HG03064 (cell line): ENCODE data around the gene GAPT.
"Not testable (repeated sequence)": the region's sequence is repeated elsewhere in the genome, so short reads cannot be mapped to it uniquely, and the experiment has no call there.

Experiments used
- ATAC-seq: cut with Tn5 transposase; IDR thresholded peaks from one replicate; pipeline ENCODE4 v1.9.1; 2021; ENCODE audit warnings: low read depth; ENCODE audit not compliant: unreplicated experiment

GAPT gene

GRCh38 chr5:58503390-58504046, 12.3 kb downstream of the GAPT start:
- no peak for ATAC-seq

- ATAC-seq, result no peak
Measured at GRCh38 chr5:58504766-58505165, 13.5 kb downstream of the GAPT start.

- ATAC-seq, result no peak
Measured at GRCh38 chr5:58505502-58505901, 14.3 kb downstream of the GAPT start.

- ATAC-seq, result peak; percentile 64
Measured at GRCh38 chr5:58505971-58506640, 14.9 kb downstream of the GAPT start.

GRCh38 chr5:58507715-58508114, 16.5 kb downstream of the GAPT start:
- no peak for ATAC-seq

- ATAC-seq, result no peak
Measured at GRCh38 chr5:58517198-58517597, 26.0 kb downstream of the GAPT start.

DNA sequence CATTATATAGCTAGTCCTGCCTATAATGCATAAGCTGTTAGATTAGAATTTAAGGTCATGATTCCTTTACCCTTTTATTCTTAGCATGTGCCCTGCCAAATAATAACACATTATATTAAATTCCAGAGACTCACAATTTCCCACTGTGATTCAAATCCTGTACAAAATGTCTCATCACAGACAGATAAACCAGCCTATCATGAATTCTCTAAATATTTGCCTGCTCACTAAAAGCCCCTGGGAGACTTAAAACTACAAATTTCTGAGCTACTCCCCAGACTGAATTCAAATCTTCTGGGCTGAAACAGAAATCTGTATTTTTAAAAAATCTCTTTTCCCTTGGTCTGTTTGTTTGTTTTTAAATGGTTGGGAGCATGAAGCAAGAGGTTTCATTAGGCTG, 32.7 kb downstream of the GAPT start:
- ATAC-seq, result no peak

DNA sequence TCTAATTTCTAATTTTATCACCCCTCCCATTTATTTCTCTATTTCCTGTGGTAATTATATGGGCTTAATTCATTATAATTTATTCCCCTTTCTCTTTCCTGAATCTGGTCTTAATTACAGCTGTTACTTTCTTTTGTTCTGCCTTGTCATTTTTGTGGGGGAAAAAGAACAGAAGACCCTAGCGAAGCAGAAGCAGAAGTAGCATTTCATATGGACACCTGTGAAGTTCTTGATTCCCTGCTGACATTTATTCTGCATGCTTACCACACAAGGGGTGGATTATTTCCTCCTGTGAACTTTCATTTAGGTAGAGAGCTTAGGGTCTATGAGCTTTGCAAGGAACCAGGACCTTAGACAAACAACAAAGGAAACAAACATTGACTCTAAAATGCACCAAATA, 33.3 kb downstream of the GAPT start:
- no peak for ATAC-seq

- no peak for ATAC-seq
Measured at GRCh38 chr5:58530942-58531490, 39.8 kb downstream of the GAPT start.

GRCh38 chr5:58541935-58542334, 50.7 kb downstream of the GAPT start:
- ATAC-seq, result not testable (repeated sequence)

DNA sequence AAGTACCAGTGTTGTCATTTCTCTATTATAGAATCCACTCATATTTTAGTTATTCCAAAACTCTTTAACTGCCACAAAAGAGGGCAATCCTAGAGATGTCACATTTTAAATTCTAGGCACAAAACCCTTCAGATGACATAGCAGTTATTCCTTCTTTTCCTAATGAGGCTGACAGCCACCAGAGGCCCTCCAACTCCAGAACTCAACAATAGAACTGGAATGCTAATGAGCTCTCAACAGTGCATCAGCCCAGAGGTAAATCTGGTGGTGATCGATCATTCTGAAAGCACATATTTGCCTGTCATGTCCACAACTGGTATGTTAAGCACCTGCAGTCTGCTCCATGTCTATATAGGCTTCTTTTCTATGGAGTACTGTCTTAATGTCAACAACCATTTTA, 51.5 kb downstream of the GAPT start:
- ATAC-seq, result no peak

DNA sequence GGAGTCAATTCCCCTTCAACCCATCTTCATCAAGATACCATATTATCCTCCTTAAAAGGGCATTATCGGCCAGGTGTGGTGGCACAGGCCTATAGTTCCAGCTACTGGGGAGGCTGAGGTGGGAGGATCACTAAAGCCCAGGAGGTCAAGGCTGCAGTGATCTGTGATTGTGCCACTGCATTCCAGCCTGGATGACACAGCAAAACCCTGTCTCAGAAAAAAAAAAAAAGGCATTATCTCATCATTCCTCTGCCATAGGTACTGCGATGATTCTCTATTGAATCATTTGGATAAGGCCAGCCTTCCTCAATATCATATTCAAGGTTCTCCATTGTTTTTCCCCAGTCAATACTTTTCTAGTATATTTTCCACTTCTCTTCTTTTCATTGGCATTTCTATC, 52.5 kb downstream of the GAPT start:
- ATAC-seq, result no peak

DNA sequence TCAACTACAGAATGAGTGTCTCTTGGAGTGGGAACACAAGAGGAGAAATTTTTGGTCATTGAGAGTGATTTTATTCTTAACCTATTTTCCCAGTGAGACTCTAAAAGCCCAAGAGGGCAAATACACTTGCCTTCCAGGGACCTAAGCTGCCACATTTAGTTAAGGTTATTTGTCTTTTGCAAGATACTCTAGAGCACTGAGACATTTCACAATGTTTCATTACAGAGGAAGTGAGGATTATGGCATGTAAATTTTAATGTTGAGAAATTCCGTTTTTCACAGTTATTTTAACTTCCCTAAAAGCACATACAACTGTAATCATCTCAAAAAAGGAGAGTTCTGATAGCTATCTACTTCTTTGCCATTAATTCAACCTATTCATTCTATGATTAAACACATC, 53.0 kb downstream of the GAPT start:
- ATAC-seq, result no peak

- ATAC-seq, result no peak
Measured at GRCh38 chr5:58544926-58545325, 53.7 kb downstream of the GAPT start.

GRCh38 chr5:58545912-58546311, 54.7 kb downstream of the GAPT start:
- ATAC-seq, result peak; percentile 71
